K562 (cell line): Measurements from ENCODE around the gene AIFM1. TPM values are rescaled to one million over a fixed set of nuclear protein-coding genes. Genes with fewer than 3 reads are reported as not detected.

Source experiments
- CHAMP1 ChIP-seq: fragments of 450-650 bp; IDR thresholded peaks from 2 replicates; pipeline ENCODE4 v1.6.1; 2016; ENCODE audit warnings: mild to moderate bottlenecking
- CREB3 ChIP-seq: fragments of 450-650 bp; conservative IDR thresholded peaks from 2 replicates; pipeline ENCODE4 v1.6.1; 2016; ENCODE audit warnings: missing genetic modification characterization, low read depth, mild to moderate bottlenecking, missing compliant biosample characterization, moderate library complexity
- EP400 ChIP-seq: fragments of 450-650 bp; IDR thresholded peaks from 2 replicates; pipeline ENCODE4 v1.6.1; 2017; ENCODE audit warnings: antibody characterized with exemption, mild to moderate bottlenecking, moderate library complexity
- GABPA ChIP-seq: fragments of 200-800 bp; sonication (Bioruptor generic); conservative IDR thresholded peaks from 2 replicates; pipeline ENCODE4 v1.6.1; 2016; ENCODE audit warnings: low read depth, missing genetic modification characterization, missing compliant biosample characterization
- GATA2 ChIP-seq: sonication (generic); formaldehyde crosslinking; IDR thresholded peaks from 2 replicates; pipeline ENCODE4 v1.4.0; 2020; ENCODE audit warnings: mild to moderate bottlenecking, missing genetic modification reagents
- GATAD2B ChIP-seq: fragments of 450-650 bp; IDR thresholded peaks from 2 replicates; pipeline ENCODE4 v1.6.1; 2017; ENCODE audit warnings: mild to moderate bottlenecking, borderline replicate concordance
- HMGN3 ChIP-seq: IDR thresholded peaks from 2 replicates; pipeline ENCODE4 v1.6.1; 2011; ENCODE audit warnings: borderline replicate concordance, low read depth, mild to moderate bottlenecking, mixed read lengths, low read length; ENCODE audit not compliant: insufficient read length; ENCODE audit errors: extremely low read depth
- HNRNPL ChIP-seq: fragments of 200-400 bp; formaldehyde crosslinking; IDR thresholded peaks from 2 replicates; pipeline ENCODE4 v1.6.1; 2017; ENCODE audit warnings: low read depth, mild to moderate bottlenecking, low read length
- JUND ChIP-seq, 2 experiments: IDR thresholded peaks; 2 replicates in 1 of 2; 3 replicates in 1 of 2; pipeline ENCODE4 v1.6.1; 2011; ENCODE audit warnings: borderline replicate concordance in 2 of 2, low read depth in 2 of 2, low read length in 2 of 2, improper control_type of control experiment in 1 of 2, missing biosample characterization in 1 of 2, missing genetic modification characterization in 1 of 2, missing genetic modification reagents in 1 of 2
- MAZ ChIP-seq, 2 experiments: fragments of 450-650 bp in 1 of 2; sonication (generic) in 1 of 2; formaldehyde crosslinking; IDR thresholded peaks in 1 of 2; conservative IDR thresholded peaks in 1 of 2; 2 replicates each; pipeline versions ENCODE4 v1.4.0 to v1.5.0; 2020; ENCODE audit warnings: mild to moderate bottlenecking in 1 of 2, missing genetic modification reagents in 1 of 2
- MYNN ChIP-seq, 2 experiments: sonication (generic); formaldehyde crosslinking in 1 of 2; IDR thresholded peaks; 2 replicates each; pipeline versions ENCODE4 v1.5.0 to v1.6.1; 2016 to 2020; ENCODE audit warnings: antibody characterized with exemption in 1 of 2, missing genetic modification reagents in 1 of 2
- NR2C2 ChIP-seq, 2 experiments: fragments of 200-800 bp in 1 of 2; sonication (Bioruptor generic) in 1 of 2; sonication (generic) in 1 of 2; formaldehyde crosslinking in 1 of 2; IDR thresholded peaks; 2 replicates each; pipeline versions ENCODE4 v1.6.1 to v1.8.0; 2016 to 2022; ENCODE audit warnings: mild to moderate bottlenecking in 1 of 2, missing compliant biosample characterization in 1 of 2, missing genetic modification characterization in 1 of 2, missing genetic modification reagents in 1 of 2
- SMC3 ChIP-seq: conservative IDR thresholded peaks from 2 replicates; pipeline ENCODE4 v1.6.1; 2011; ENCODE audit warnings: low read depth, low read length, improper control_type of control experiment; ENCODE audit not compliant: insufficient read depth
- SPI1 ChIP-seq: IDR thresholded peaks from 2 replicates; pipeline ENCODE4 v1.6.1; 2011; ENCODE audit warnings: low read depth, low read length, control low read depth, borderline replicate concordance
- SREBF2 ChIP-seq: sonication (generic); formaldehyde crosslinking; IDR thresholded peaks from 2 replicates; pipeline ENCODE4 v1.4.0; 2020; ENCODE audit warnings: mild to moderate bottlenecking, missing genetic modification reagents
- SRSF7 ChIP-seq: fragments of 200-400 bp; formaldehyde crosslinking; optimal IDR thresholded peaks from 2 replicates; pipeline ENCODE3; 2017; ENCODE audit warnings: mild to moderate bottlenecking, low read depth, low read length
- SRSF9 ChIP-seq: fragments of 200-400 bp; formaldehyde crosslinking; IDR thresholded peaks from 2 replicates; pipeline ENCODE4 v1.6.1; 2017; ENCODE audit warnings: low read depth, low read length, borderline replicate concordance
- ZBTB8A ChIP-seq: fragments of 450-650 bp; IDR thresholded peaks from 2 replicates; pipeline ENCODE4 v1.6.1; 2018; ENCODE audit warnings: mild to moderate bottlenecking, moderate library complexity; ENCODE audit not compliant: partially characterized antibody
- ZNF239 ChIP-seq: fragments of 250-450 bp; sonication (Bioruptor Pico); IDR thresholded peaks from 2 replicates; pipeline ENCODE4 v1.4.0; 2020; ENCODE audit warnings: mild to moderate bottlenecking
- ZNF282 ChIP-seq: sonication (generic); formaldehyde crosslinking; IDR thresholded peaks from 2 replicates; pipeline ENCODE4 v1.8.1; 2023; ENCODE audit warnings: missing genetic modification reagents
- polyA plus RNA-seq, 8 experiments: library from polyadenylated mRNA; depleted of rRNA in 4 of 8; stranded (reverse) in 5 of 8; unstranded in 3 of 8; fragments of >200 nt; fragmentation: Nextera tagmentation in 2 of 8; fragmentation: Illumina TruSeq in 1 of 8; extraction: Ambion mirVana in 2 of 8; extraction: Trizol in 1 of 8; gene quantifications; 2 replicates each; pipeline versions ENCODE4 v1.2.1 to v1.2.3, GENCODE V29; 2011 to 2014; ENCODE audit warnings: inconsistent platforms in 1 of 8, missing spikeins in 1 of 8
- total RNA-seq, 7 experiments: library from RNA; depleted of rRNA in 6 of 7; stranded (reverse); fragments of >200 nt in 6 of 7; fragmentation: Illumina TruSeq in 2 of 7; extraction: Trizol in 2 of 7; gene quantifications; 2 replicates each; pipeline versions ENCODE4 v1.2.1 to v1.2.3, GENCODE V29; 2011 to 2021; ENCODE audit warnings: low replicate concordance in 1 of 7
- TF ChIP-seq, protein P1 (sequence below): IDR thresholded peaks from 2 replicates; pipeline ENCODE4 v1.6.1; 2016; ENCODE audit warnings: missing genetic modification characterization, missing compliant biosample characterization

The AIFM1 gene
- total and polyA plus RNA-seq, 9 of the 15 experiments (the other 6 are each of a cell fraction or from before 2014, with no cell fraction given): 51.0 to 117 (median 91.2) TPM

DNA sequence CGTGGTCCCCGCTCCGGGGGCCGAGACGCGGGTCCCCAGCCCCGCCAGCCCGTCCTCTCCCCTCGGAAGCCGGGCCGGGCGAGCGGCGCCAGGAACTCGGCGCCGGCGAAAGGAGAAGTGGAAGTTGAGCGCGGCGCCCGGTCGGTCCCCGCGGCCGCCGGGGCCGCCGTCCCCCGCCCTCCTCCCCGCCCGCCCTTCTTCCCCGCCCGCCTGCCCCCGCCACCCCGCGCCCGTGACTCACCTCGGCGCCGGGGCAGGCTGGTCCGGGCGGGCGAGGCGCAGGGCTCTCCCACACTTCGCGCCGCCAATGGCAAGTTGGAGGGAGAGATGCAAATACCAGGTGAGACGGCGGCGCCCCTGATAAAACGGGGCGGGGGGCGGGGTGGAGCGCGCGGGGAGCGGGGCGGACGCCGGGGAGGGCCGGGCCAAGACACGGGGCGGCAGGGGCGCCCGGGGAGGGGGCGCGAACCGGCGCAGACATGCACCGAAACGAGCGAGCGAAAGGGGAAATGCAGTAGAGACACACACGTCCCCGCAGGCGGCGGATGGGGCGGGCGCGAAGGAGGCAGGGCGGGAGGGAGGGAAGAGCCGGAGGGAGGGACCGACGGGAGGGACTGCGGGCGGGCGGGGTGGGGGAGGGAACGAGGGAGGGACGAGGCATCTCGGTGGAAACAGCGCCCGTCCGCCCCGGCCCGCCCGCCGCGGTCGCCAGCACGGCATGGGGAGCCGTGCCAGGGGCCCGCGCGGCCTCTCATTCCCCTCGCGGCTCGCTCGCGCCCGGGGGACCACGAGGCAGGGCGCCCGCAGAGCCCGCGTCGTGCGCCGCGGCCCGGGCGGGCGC lies 55.0 kb downstream of the AIFM1 start, which contains the start of gene ELF4 (continued):
- TF ChIP-seq GABPA (tag): 0 out of 2 replicates have a peak, but pooled peaks have one; percentile 23
- TF ChIP-seq HMGN3: no peak
- no peak for TF ChIP-seq NR2C2 (CRISPR knock-in tag; IDR thresholded peaks at IDR 0.05)
- TF ChIP-seq NR2C2 (tag; IDR thresholded peaks at IDR 0.05): peak; percentile 35; the same call in 1 of the 2 replicates
- peak; percentile 81 for TF ChIP-seq SPI1
- TF ChIP-seq MAZ (CRISPR knock-in tag; conservative IDR thresholded peaks at IDR 0.05 in 1 of 2, IDR thresholded peaks at IDR 0.05 in 1 of 2): 0 out of 4 replicates have a peak, but pooled peaks of 1 of the 2 experiments have one; percentile 23
- no peak for TF ChIP-seq ZBTB8A
- TF ChIP-seq ZNF239 (CRISPR knock-in tag): no peak
- no peak for TF ChIP-seq ZNF282 (CRISPR knock-in tag)
- TF ChIP-seq GATAD2B: peak; percentile 40; the same call in 1 of the 2 replicates
- TF ChIP-seq SREBF2 (CRISPR knock-in tag): no peak
- 0 out of 2 replicates have a peak, but pooled peaks have one; percentile 11 for TF ChIP-seq HNRNPL
- no peak for TF ChIP-seq SRSF9
- TF ChIP-seq EP400: no peak
- TF ChIP-seq, protein P1, sequence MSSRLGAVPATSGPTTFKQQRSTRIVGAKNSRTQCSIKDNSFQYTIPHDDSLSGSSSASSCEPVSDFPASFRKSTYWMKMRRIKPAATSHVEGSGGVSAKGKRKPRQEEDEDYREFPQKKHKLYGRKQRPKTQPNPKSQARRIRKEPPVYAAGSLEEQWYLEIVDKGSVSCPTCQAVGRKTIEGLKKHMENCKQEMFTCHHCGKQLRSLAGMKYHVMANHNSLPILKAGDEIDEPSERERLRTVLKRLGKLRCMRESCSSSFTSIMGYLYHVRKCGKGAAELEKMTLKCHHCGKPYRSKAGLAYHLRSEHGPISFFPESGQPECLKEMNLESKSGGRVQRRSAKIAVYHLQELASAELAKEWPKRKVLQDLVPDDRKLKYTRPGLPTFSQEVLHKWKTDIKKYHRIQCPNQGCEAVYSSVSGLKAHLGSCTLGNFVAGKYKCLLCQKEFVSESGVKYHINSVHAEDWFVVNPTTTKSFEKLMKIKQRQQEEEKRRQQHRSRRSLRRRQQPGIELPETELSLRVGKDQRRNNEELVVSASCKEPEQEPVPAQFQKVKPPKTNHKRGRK: no peak
- no peak for TF ChIP-seq SRSF7
- no peak for TF ChIP-seq GATA2 (CRISPR knock-in tag)
- no peak for TF ChIP-seq SMC3
- TF ChIP-seq CREB3 (tag): no peak
- no peak for TF ChIP-seq CHAMP1
- no peak for TF ChIP-seq MYNN (IDR thresholded peaks at IDR 0.05)
- TF ChIP-seq MYNN (CRISPR knock-in tag; IDR thresholded peaks at IDR 0.05): no peak
- TF ChIP-seq JUND (IDR thresholded peaks at IDR 0.05; ENCODE audit: borderline replicate concordance, low read depth, low read length): peak; percentile 32; the same call in 1 of the 2 replicates
- no peak for TF ChIP-seq JUND (tag; IDR thresholded peaks at IDR 0.05; ENCODE audit: borderline replicate concordance, low read depth, low read length)
